HL-60/S4 treated with retinoic acid at 250 ng/mL for 4 days and 3 days (cell line): ENCODE results near the gene MAP3K20.
"Not testable (repeated sequence)": the region's sequence is repeated elsewhere in the genome, so short reads cannot be mapped to it uniquely, and the experiment has no call there.

Experiments
- in situ Hi-C: fragments of 300-500 bp; cut with MboI; formaldehyde crosslinking; loops from 2 replicates; pipeline ENCODE4 v1.7.0; 2022; ENCODE audit warnings: low sequenced_read_pairs

MAP3K20 gene

GRCh38 chr2:173118395-173118794 lies 42.7 kb downstream of the MAP3K20 start:
- in situ Hi-C loops: no loop called here

- in situ Hi-C loops: no loop called here
These were observed 43.6 kb downstream of the MAP3K20 start for GRCh38 chr2:173119069-173119807.

- in situ Hi-C loops: no loop called here
These were observed 44.3 kb downstream of the MAP3K20 start for GRCh38 chr2:173119944-173120343.

GRCh38 chr2:173122936-173123335 lies 47.3 kb downstream of the MAP3K20 start:
- in situ Hi-C loops: no loop called here

GRCh38 chr2:173124441-173124840 lies 48.8 kb downstream of the MAP3K20 start:
- in situ Hi-C loops: no loop called here

GRCh38 chr2:173126819-173127218 lies 51.2 kb downstream of the MAP3K20 start:
- in situ Hi-C loops: no loop called here

GRCh38 chr2:173128132-173128531 lies 52.5 kb downstream of the MAP3K20 start:
- in situ Hi-C loops: not testable (repeated sequence)

GRCh38 chr2:173130496-173131465 lies 55.1 kb downstream of the MAP3K20 start:
- in situ Hi-C loops: no loop called here

- in situ Hi-C loops: no loop called here
These were observed 56.9 kb downstream of the MAP3K20 start for GRCh38 chr2:173132531-173132930.

GRCh38 chr2:173134703-173135102 lies 59.1 kb downstream of the MAP3K20 start:
- in situ Hi-C loops: no loop called here

- in situ Hi-C loops: no loop called here
These were observed 60.4 kb downstream of the MAP3K20 start for GRCh38 chr2:173136067-173136466.

- in situ Hi-C loops: no loop called here
These were observed 61.0 kb downstream of the MAP3K20 start for GRCh38 chr2:173136599-173136998.

- in situ Hi-C loops: no loop called here
These were observed 62.0 kb downstream of the MAP3K20 start for GRCh38 chr2:173137610-173138009.

- in situ Hi-C loops: no loop called here
These were observed 63.3 kb downstream of the MAP3K20 start for GRCh38 chr2:173138962-173139361.

GRCh38 chr2:173141666-173142065 lies 66.0 kb downstream of the MAP3K20 start:
- in situ Hi-C loops: no loop called here

- in situ Hi-C loops: no loop called here
These were observed 69.8 kb downstream of the MAP3K20 start for GRCh38 chr2:173145454-173145853.

GRCh38 chr2:173146590-173146989 lies 70.9 kb downstream of the MAP3K20 start:
- in situ Hi-C loops: no loop called here

- in situ Hi-C loops: no loop called here
These were observed 72.9 kb downstream of the MAP3K20 start for GRCh38 chr2:173148520-173148919.

GRCh38 chr2:173149491-173149890 lies 73.8 kb downstream of the MAP3K20 start:
- in situ Hi-C loops: no loop called here

GRCh38 chr2:173150087-173150486 lies 74.4 kb downstream of the MAP3K20 start:
- in situ Hi-C loops: no loop called here

GRCh38 chr2:173150963-173151362 lies 75.3 kb downstream of the MAP3K20 start:
- in situ Hi-C loops: no loop called here
